Suppressor macrophage treated with lipopolysaccharide for 4 hours (primary cell): Measurements from ENCODE around the gene DCHS1.

Source experiments
- DNase-seq: peaks from one replicate; pipeline ENCODE4 v3.0.0-alpha.2; 2020

The DCHS1 gene

GRCh38 chr11:6611963-6612212 is 43.7 kb downstream of the DCHS1 start:
- no peak for DNase-seq

GRCh38 chr11:6611092-6611962 is 44.3 kb downstream of the DCHS1 start:
- DNase-seq: peak; percentile 11

GRCh38 chr11:6610591-6610990 is 45.0 kb downstream of the DCHS1 start:
- DNase-seq: no peak

GRCh38 chr11:6609502-6610015 is 46.0 kb downstream of the DCHS1 start:
- DNase-seq: no peak

GRCh38 chr11:6608726-6609501 is 46.7 kb downstream of the DCHS1 start:
- DNase-seq: no peak

GRCh38 chr11:6608011-6608410 is 47.6 kb downstream of the DCHS1 start:
- DNase-seq: no peak

- no peak for DNase-seq
These were observed 48.3 kb downstream of the DCHS1 start for GRCh38 chr11:6607190-6607795.

- peak; percentile 74 for DNase-seq
These were observed 49.0 kb downstream of the DCHS1 start for GRCh38 chr11:6606471-6607189.

GRCh38 chr11:6604790-6605189 is 50.8 kb downstream of the DCHS1 start:
- peak; percentile 47 for DNase-seq

- peak; percentile 38 for DNase-seq
These were observed 51.5 kb downstream of the DCHS1 start for GRCh38 chr11:6604081-6604626.

- peak; percentile 96 for DNase-seq
These were observed 52.1 kb downstream of the DCHS1 start, which contains the start of the genes ILK and RRP8 for GRCh38 chr11:6603287-6604080. TSS of gene ILK (plus strand) at chr11:6603774. CDS start at chr11:6604272, 498 bp downstream. TSS of gene RRP8 (minus strand) at chr11:6603616. CDS start at chr11:6603502, 114 bp downstream.

GRCh38 chr11:6602096-6602940 is 53.3 kb downstream of the DCHS1 start:
- no peak for DNase-seq

GRCh38 chr11:6601041-6601461 is 54.6 kb downstream of the DCHS1 start:
- no peak for DNase-seq

GRCh38 chr11:6599881-6600390 is 55.7 kb downstream of the DCHS1 start:
- no peak for DNase-seq

GRCh38 chr11:6599449-6599848 is 56.2 kb downstream of the DCHS1 start:
- DNase-seq: no peak

- DNase-seq: no peak
These were observed 57.1 kb downstream of the DCHS1 start for GRCh38 chr11:6598555-6598954.

GRCh38 chr11:6596239-6596877 is 59.3 kb downstream of the DCHS1 start:
- no peak for DNase-seq

GRCh38 chr11:6594142-6594768 is 61.4 kb downstream of the DCHS1 start:
- no peak for DNase-seq

GRCh38 chr11:6588018-6588417 is 67.6 kb downstream of the DCHS1 start:
- no peak for DNase-seq
